CD14-positive monocyte (primary cell): ENCODE results near the gene METTL22. TPM values are rescaled to one million over a fixed set of nuclear protein-coding genes. Genes with fewer than 3 reads are reported as not detected.
A peak's percentile ranks its signal among the peaks of the same experiment; 100 is the strongest.

Experiments
- DNase-seq, 3 donors: peaks; one replicate each; pipeline ENCODE4 v3.0.0-alpha.2; 2011 to 2022
- H2AFZ ChIP-seq: 2 replicates; pipeline ENCODE4 v1.6.0; 2012; ENCODE audit warnings: mild to moderate bottlenecking, low read depth, low read length, inconsistent platforms; ENCODE audit not compliant: insufficient read depth, poor library complexity, severe bottlenecking
- H3K27ac ChIP-seq, 2 donors: 1 replicate in 1 of 2; 2 replicates in 1 of 2; pipeline ENCODE4 v1.5.1; 2012 to 2013; ENCODE audit warnings: low read length in 2 of 2, control low read depth in 1 of 2, inconsistent platforms in 1 of 2, low read depth in 1 of 2, mild to moderate bottlenecking in 1 of 2
- H3K27me3 ChIP-seq, 2 donors: one replicate each; pipeline versions ENCODE4 v1.6.0 to v1.6.1; 2011 to 2013; ENCODE audit warnings: low read length in 2 of 2; ENCODE audit not compliant: control insufficient read depth in 2 of 2, insufficient read depth in 2 of 2
- H3K36me3 ChIP-seq, 2 donors: replicated peaks in 1 of 2; 1 replicate in 1 of 2; 2 replicates in 1 of 2; pipeline versions ENCODE4 v1.5.1 to v1.6.1; 2012 to 2013; ENCODE audit warnings: low read length in 2 of 2, control low read depth in 1 of 2, inconsistent platforms in 1 of 2, mild to moderate bottlenecking in 1 of 2; ENCODE audit not compliant: insufficient read depth in 2 of 2, control insufficient read depth in 1 of 2
- H3K4me1 ChIP-seq, 2 donors: 1 replicate in 1 of 2; 2 replicates in 1 of 2; pipeline versions ENCODE4 v1.5.1 to v1.6.1; 2012 to 2013; ENCODE audit warnings: low read length in 2 of 2, control low read depth in 1 of 2, inconsistent platforms in 1 of 2, mild to moderate bottlenecking in 1 of 2, moderate library complexity in 1 of 2; ENCODE audit not compliant: insufficient read depth in 2 of 2, control insufficient read depth in 1 of 2
- H3K4me2 ChIP-seq: replicated peaks from 2 replicates; pipeline ENCODE3; 2012; ENCODE audit warnings: low read length, moderate library complexity, mild to moderate bottlenecking; ENCODE audit not compliant: poor library complexity, severe bottlenecking; ENCODE audit errors: extremely low read depth
- H3K4me3 ChIP-seq, 3 experiments: fragments of 200-600 bp in 1 of 3; sonication (generic) in 1 of 3; replicated peaks in 1 of 3; 1 replicate in 2 of 3; 2 replicates in 1 of 3; pipeline ENCODE4 v1.5.1; 2011 to 2013; ENCODE audit warnings: low read length in 3 of 3, mild to moderate bottlenecking in 3 of 3, control low read depth in 2 of 3, low read depth in 2 of 3, inconsistent platforms in 1 of 3, moderate library complexity in 1 of 3
- H3K79me2 ChIP-seq: 2 replicates; pipeline ENCODE4 v1.6.0; 2012; ENCODE audit warnings: mild to moderate bottlenecking, control low read depth, inconsistent platforms, low read length, moderate library complexity; ENCODE audit not compliant: insufficient read depth
- H3K9ac ChIP-seq: 2 replicates; pipeline ENCODE4 v1.6.0; 2017; ENCODE audit warnings: low read length, mild to moderate bottlenecking; ENCODE audit not compliant: insufficient read depth, poor library complexity, severe bottlenecking
- H3K9me3 ChIP-seq, 2 donors: replicated peaks in 1 of 2; 1 replicate in 1 of 2; 2 replicates in 1 of 2; pipeline versions ENCODE4 v1.5.1 to v1.6.1; 2012 to 2013; ENCODE audit warnings: low read length in 2 of 2, control low read depth in 1 of 2; ENCODE audit not compliant: control insufficient read depth in 1 of 2, insufficient read depth in 1 of 2
- H4K20me1 ChIP-seq: 2 replicates; pipeline ENCODE4 v1.6.0; 2012; ENCODE audit warnings: mild to moderate bottlenecking, low read length, control low read depth, moderate library complexity; ENCODE audit not compliant: insufficient read depth
- H3K27ac Mint-ChIP-seq, 7 donors: one replicate each; pipeline ENCODE4 v1.8.0; 2020; ENCODE audit warnings: mild to moderate bottlenecking in 7 of 7, mixed read lengths in 7 of 7, moderate library complexity in 6 of 7, inconsistent platforms in 2 of 7
- H3K27me3 Mint-ChIP-seq, 3 donors: one replicate each; pipeline ENCODE4 v1.8.0; 2021 to 2022; ENCODE audit warnings: low read depth in 3 of 3, mild to moderate bottlenecking in 3 of 3, mixed read lengths in 3 of 3, moderate library complexity in 3 of 3, inconsistent platforms in 1 of 3
- H3K36me3 Mint-ChIP-seq, 2 donors: one replicate each; pipeline ENCODE4 v1.8.0; 2020; ENCODE audit warnings: mixed read lengths in 2 of 2, inconsistent platforms in 1 of 2, mild to moderate bottlenecking in 1 of 2
- H3K4me1 Mint-ChIP-seq: one replicate; pipeline ENCODE4 v1.8.0; 2020; ENCODE audit warnings: mild to moderate bottlenecking, mixed read lengths
- H3K4me3 Mint-ChIP-seq, 2 donors: one replicate each; pipeline ENCODE4 v1.8.0; 2020; ENCODE audit warnings: mild to moderate bottlenecking in 2 of 2, mixed read lengths in 2 of 2, moderate library complexity in 1 of 2
- H3K9me3 Mint-ChIP-seq, 7 donors: one replicate each; pipeline ENCODE4 v1.8.0; 2020 to 2022; ENCODE audit warnings: mixed read lengths in 7 of 7, mild to moderate bottlenecking in 6 of 7, moderate library complexity in 6 of 7, inconsistent platforms in 2 of 7
- CTCF ChIP-seq: fragments of 200-600 bp; IDR thresholded peaks from one replicate; pipeline ENCODE4 v1.8.0; 2022; ENCODE audit warnings: antibody characterized with exemption, mild to moderate bottlenecking
- WGBS: methylation state at CpG from one replicate; pipeline ENCODE4 v1.1.5; 2013; ENCODE audit warnings: missing lambda C conversion rate; ENCODE audit not compliant: insufficient coverage; 5-methylcytosine and 5-hydroxymethylcytosine counted together
- intact Hi-C, 2 donors: fragments of 100-400 bp; cut with micrococcal nuclease; formaldehyde crosslinking; loops; one replicate each; pipeline versions ENCODE4 v1.15.0 to v1.15.1; 2023
- polyA plus RNA-seq, 3 donors: library from polyadenylated mRNA; depleted of rRNA in 1 of 3; unstranded in 2 of 3; stranded (reverse) in 1 of 3; fragments of 300-500 nt in 2 of 3; fragments of >200 nt in 1 of 3; fragmentation: Illumina TruSeq in 2 of 3; gene quantifications; 1 replicate in 2 of 3; 2 replicates in 1 of 3; pipeline ENCODE4 v1.2.3, GENCODE V29; 2012 to 2021

METTL22 gene
- polyA plus RNA-seq, 3 donors, result 36.0 to 44.0 (median 38.9) TPM

GRCh38 chr16:8655184-8655717 lies 33.8 kb downstream of the METTL22 start:
- Mint-ChIP-seq H3K4me3 (no peak overlapping the region), H3K36me3 (peaks cover 14 to 15% of the 10 kb centered on the region in 2 donors)
- intact Hi-C loops, result loop anchor here in 1 of 2 donors (2.0 to 5.0 kb wide), 2 partner anchors 40 to 88 kb away; no protein-coding TSS in a partner anchor

GRCh38 chr16:8656376-8656775 lies 34.9 kb downstream of the METTL22 start:
- H3K4me1 Mint-ChIP-seq, result peaks cover 7% of the 10 kb centered on the region
- Histone ChIP-seq H3K36me3 (peaks cover 2 to 5% of the 10 kb centered on the region in 2 donors), H3K4me3 (no peak overlapping the region), H2AFZ (no peak overlapping the region), H3K4me1 (no peaks in the 10 kb centered on the region), H3K79me2 (no peaks in the 10 kb centered on the region), H3K27ac (no peak overlapping the region), H3K4me2 (no peak overlapping the region), H4K20me1 (peaks cover 12% of the 10 kb centered on the region), H3K27me3 (no peaks in the 10 kb centered on the region), H3K9me3 (no peaks in the 10 kb centered on the region), H3K9ac (no peak overlapping the region)
- peaks cover 16 to 24% of the 10 kb centered on the region in 2 donors for H3K36me3 Mint-ChIP-seq
- no peaks in the 10 kb centered on the region for H3K9me3 Mint-ChIP-seq
- no peak overlapping the region for H3K4me3 Mint-ChIP-seq
- intact Hi-C loops, result loop anchor here in 1 of 2 donors (5.0 kb wide), 1 partner anchor 89 kb away; no protein-coding TSS in a partner anchor
- H3K27ac Mint-ChIP-seq, result peak overlapping the region in 1 of 7 donors; percentile 21
- no peak for DNase-seq
- 100% methylated on average over 1 of the region's 3 CpGs for WGBS
- no peaks in the 10 kb centered on the region for H3K27me3 Mint-ChIP-seq
- TF ChIP-seq CTCF, result no peak

More at GRCh38 chr16:8655184-8655717, 33.8 kb downstream of the METTL22 start:
- Histone ChIP-seq H4K20me1 (peaks cover 12% of the 10 kb centered on the region), H3K9ac (no peak overlapping the region), H3K9me3 (no peaks in the 10 kb centered on the region), H3K79me2 (no peaks in the 10 kb centered on the region), H3K27ac (no peak overlapping the region), H3K4me2 (no peak overlapping the region), H3K36me3 (peaks cover 2 to 5% of the 10 kb centered on the region in 2 donors), H3K4me1 (no peaks in the 10 kb centered on the region), H3K27me3 (no peaks in the 10 kb centered on the region), H3K4me3 (no peak overlapping the region), H2AFZ (no peak overlapping the region)
- no peaks in the 10 kb centered on the region for H3K9me3 Mint-ChIP-seq
- peak; percentile 50 to 64 (median 52) for DNase-seq
- H3K4me1 Mint-ChIP-seq, result peaks cover 7% of the 10 kb centered on the region
- peak overlapping the region in 2 of 7 donors; percentile 27 to 34 for H3K27ac Mint-ChIP-seq
- no CpG with 5 or more reads among the region's 1 CpG for WGBS
- no peaks in the 10 kb centered on the region for H3K27me3 Mint-ChIP-seq
- TF ChIP-seq CTCF, result no peak
